Dendritic cell treated with granulocyte-macrophage colony-stimulating factor and Interleukin-4, amounts not matched to agents 40 ng/mL and 50 ng/mL, for 4 days (primary cell): ENCODE data around the gene CDH18.

Experiments used
- H3K27ac Mint-ChIP-seq: one replicate; pipeline ENCODE4 v1.8.0; 2022; ENCODE audit warnings: mild to moderate bottlenecking, mixed read lengths
- H3K27me3 Mint-ChIP-seq: one replicate; pipeline ENCODE4 v1.8.0; 2022; ENCODE audit warnings: mild to moderate bottlenecking, mixed read lengths
- H3K36me3 Mint-ChIP-seq: one replicate; pipeline ENCODE4 v1.8.0; 2022; ENCODE audit warnings: low read depth, mixed read lengths
- H3K4me1 Mint-ChIP-seq: one replicate; pipeline ENCODE4 v1.8.0; 2022; ENCODE audit warnings: low read depth, mixed read lengths
- H3K4me3 Mint-ChIP-seq: one replicate; pipeline ENCODE4 v1.8.0; 2022; ENCODE audit warnings: mild to moderate bottlenecking, moderate library complexity, mixed read lengths
- H3K9me3 Mint-ChIP-seq: one replicate; pipeline ENCODE4 v1.8.0; 2022; ENCODE audit warnings: mixed read lengths
- intact Hi-C: fragments of 100-400 bp; cut with micrococcal nuclease; formaldehyde crosslinking; loops from one replicate; pipeline ENCODE4 v1.15.0; 2022

Gene CDH18

GRCh38 chr5:19713740-19714139 is 274.3 kb downstream of the CDH18 start:
- Mint-ChIP-seq H3K4me3 (no peak overlapping the region), H3K27ac (no peak overlapping the region), H3K4me1 (no peaks in the 10 kb centered on the region), H3K36me3 (no peaks in the 10 kb centered on the region), H3K27me3 (no peaks in the 10 kb centered on the region), H3K9me3 (peaks cover 9% of the 10 kb centered on the region)
- intact Hi-C loops: no loop called here

- no peaks in the 10 kb centered on the region for H3K36me3 Mint-ChIP-seq
- no peak overlapping the region for H3K4me3 Mint-ChIP-seq
- H3K27ac Mint-ChIP-seq: no peak overlapping the region
- peaks cover 17% of the 10 kb centered on the region for H3K9me3 Mint-ChIP-seq
- no peaks in the 10 kb centered on the region for H3K4me1 Mint-ChIP-seq
- no peaks in the 10 kb centered on the region for H3K27me3 Mint-ChIP-seq
- intact Hi-C loops: no loop called here
Measured at GRCh38 chr5:19709403-19709802, 278.6 kb downstream of the CDH18 start.

GRCh38 chr5:19706776-19707175 is 281.2 kb downstream of the CDH18 start:
- Mint-ChIP-seq H3K9me3 (peaks cover 35% of the 10 kb centered on the region), H3K36me3 (no peaks in the 10 kb centered on the region)

DNA sequence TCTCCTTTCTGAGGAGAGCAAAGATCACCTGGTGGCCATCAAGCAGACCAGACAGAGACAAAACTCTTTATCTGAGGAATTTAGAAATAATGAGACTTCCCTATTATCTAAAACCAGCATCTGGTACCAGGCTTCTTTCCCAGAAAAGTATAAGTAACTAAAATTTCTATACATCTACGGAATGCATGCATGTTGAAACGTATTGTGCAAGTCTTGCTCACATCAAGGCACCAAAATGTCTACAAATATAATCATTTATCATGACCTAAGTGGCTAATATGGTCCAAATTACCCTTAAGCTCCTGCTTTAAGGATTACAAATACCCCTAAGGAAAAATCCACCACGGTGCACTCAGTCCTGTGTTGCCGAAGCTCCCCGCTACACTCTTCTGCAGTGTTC is 286.3 kb downstream of the CDH18 start:
- no peaks in the 10 kb centered on the region for H3K4me1 Mint-ChIP-seq
- H3K27me3 Mint-ChIP-seq: no peaks in the 10 kb centered on the region
- H3K9me3 Mint-ChIP-seq: peaks cover 21% of the 10 kb centered on the region
- no peaks in the 10 kb centered on the region for H3K36me3 Mint-ChIP-seq
- H3K27ac Mint-ChIP-seq: no peak overlapping the region
- H3K4me3 Mint-ChIP-seq: no peak overlapping the region
- intact Hi-C loops: no loop called here

More at GRCh38 chr5:19706776-19707175, 281.2 kb downstream of the CDH18 start:
- H3K4me1 Mint-ChIP-seq: no peaks in the 10 kb centered on the region
- intact Hi-C loops: no loop called here
- no peaks in the 10 kb centered on the region for H3K27me3 Mint-ChIP-seq
- no peak overlapping the region for H3K27ac Mint-ChIP-seq
- H3K4me3 Mint-ChIP-seq: no peak overlapping the region

DNA sequence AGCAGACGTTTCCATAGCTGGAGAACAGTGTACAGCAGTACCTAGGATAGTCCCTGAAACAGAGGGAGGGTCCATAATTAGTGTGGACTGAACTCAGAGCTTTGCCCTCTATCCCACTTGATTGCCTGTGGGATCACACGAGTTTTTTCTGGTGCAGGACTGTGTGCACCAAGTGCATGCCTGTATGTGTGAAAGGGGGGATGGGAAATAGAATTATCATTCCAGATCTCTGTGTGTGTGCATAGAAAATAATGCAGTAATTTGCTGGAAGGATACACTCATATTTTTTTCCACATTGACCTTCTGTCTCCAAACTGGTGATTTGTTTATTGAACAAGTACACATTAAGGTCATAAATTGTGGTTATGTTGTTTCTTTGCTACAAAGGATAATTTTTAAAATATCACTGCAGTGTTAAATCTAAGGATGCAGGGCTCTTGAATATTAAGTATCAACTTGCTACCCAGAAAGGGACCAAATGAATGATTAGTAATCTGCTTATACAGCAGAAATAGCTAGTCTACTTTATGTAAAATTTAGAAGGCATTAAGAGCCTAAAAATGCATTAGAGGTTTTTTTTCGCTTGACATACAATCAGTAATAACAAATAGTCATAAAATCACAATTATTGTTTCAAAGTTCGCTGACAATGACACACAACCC is 292.9 kb downstream of the CDH18 start:
- Mint-ChIP-seq H3K27ac (no peak overlapping the region), H3K9me3 (no peaks in the 10 kb centered on the region), H3K4me3 (no peak overlapping the region), H3K27me3 (no peaks in the 10 kb centered on the region), H3K4me1 (no peaks in the 10 kb centered on the region), H3K36me3 (no peaks in the 10 kb centered on the region)
- intact Hi-C loops: no loop called here

GRCh38 chr5:19690978-19691377 is 297.0 kb downstream of the CDH18 start:
- intact Hi-C loops: no loop called here
- peaks cover 30% of the 10 kb centered on the region for H3K9me3 Mint-ChIP-seq
- no peak overlapping the region for H3K4me3 Mint-ChIP-seq
- H3K27me3 Mint-ChIP-seq: no peaks in the 10 kb centered on the region
- no peak overlapping the region for H3K27ac Mint-ChIP-seq
- H3K36me3 Mint-ChIP-seq: no peaks in the 10 kb centered on the region
- H3K4me1 Mint-ChIP-seq: no peaks in the 10 kb centered on the region

DNA sequence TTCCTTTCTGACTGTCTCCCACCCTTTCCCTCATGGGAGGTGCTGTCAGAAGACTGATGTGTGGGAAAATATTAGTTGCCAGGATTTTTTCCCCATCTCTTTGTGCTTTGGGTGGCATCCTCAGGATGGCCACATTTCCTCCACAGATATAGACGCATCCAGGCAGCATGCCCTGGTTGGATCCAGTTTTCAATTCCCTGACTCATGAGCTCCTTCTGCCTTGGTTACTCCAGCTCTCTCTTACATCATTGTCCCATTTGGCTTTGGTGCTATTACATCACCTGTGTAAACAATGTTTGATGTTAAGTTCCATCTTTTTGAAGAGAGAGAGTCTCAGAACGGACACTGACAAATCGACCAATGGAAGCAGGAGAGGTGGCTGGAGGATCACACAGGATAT is 302.5 kb downstream of the CDH18 start:
- no peak overlapping the region for H3K27ac Mint-ChIP-seq
- no peak overlapping the region for H3K4me3 Mint-ChIP-seq
- no peaks in the 10 kb centered on the region for H3K36me3 Mint-ChIP-seq
- no peaks in the 10 kb centered on the region for H3K4me1 Mint-ChIP-seq
- intact Hi-C loops: no loop called here
- no peaks in the 10 kb centered on the region for H3K27me3 Mint-ChIP-seq
- peaks cover 47% of the 10 kb centered on the region for H3K9me3 Mint-ChIP-seq

DNA sequence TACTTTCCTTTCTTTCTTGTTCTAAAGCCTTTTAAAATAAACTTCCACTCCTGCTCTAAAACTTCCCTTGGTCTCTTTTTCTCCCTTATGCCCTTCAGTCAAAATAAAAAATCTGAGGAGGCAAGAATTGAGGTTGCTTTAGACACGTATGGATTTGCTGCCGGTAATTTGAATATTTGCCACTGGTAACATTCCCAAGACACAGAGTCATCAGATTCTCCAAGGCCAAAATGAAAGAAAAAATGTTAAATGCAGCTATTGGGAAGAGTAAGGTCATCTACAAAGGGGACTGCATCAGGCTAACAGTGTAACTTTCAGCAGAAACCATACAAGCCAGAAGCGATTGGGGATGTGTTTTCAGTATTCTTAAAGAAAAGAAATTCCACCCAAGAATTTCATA is 311.1 kb downstream of the CDH18 start:
- Mint-ChIP-seq H3K4me1 (no peaks in the 10 kb centered on the region), H3K27ac (no peak overlapping the region), H3K36me3 (no peaks in the 10 kb centered on the region), H3K4me3 (no peak overlapping the region), H3K27me3 (no peaks in the 10 kb centered on the region), H3K9me3 (peaks cover 43% of the 10 kb centered on the region)
- intact Hi-C loops: no loop called here

DNA sequence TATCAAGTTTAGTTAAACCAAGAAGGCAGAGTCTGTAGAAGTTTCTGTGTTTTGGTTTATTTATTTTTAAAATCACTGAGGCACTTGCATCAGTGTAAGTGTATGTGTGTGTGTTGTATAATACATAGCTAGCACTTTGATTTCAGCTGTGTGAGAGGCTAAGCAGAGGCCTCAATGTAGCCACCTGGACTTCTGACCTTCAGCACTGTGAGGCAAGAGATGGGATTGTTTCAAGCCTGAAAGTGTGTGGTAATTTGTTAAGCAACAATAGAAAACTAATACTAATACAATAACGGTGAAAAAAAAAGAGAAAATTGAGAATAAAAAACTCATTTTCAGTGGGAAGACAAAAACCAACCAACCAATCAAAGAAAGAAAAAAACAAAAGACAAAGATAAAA is 327.3 kb downstream of the CDH18 start:
- H3K36me3 Mint-ChIP-seq: no peaks in the 10 kb centered on the region
- no peak overlapping the region for H3K4me3 Mint-ChIP-seq
- no peak overlapping the region for H3K27ac Mint-ChIP-seq

DNA sequence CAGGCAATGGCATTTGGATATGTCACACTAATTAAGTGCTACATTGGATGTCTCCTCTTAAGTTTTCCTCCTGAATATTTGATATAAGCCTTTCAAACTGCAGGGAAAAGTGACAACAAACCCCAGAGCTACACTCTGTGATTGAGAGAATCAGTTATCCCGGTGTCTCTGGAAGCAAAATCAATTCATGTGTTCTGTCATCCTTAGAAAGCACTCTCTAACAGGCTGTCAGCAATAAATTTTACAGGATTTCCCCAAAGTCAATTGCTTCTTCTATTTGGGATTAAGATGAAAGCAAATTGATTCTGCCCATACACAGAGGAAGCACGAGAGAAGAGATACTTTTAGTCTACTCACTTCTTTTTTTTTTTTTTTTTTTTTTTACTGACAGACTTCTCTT is 332.4 kb downstream of the CDH18 start:
- Mint-ChIP-seq H3K9me3 (no peaks in the 10 kb centered on the region), H3K27me3 (no peaks in the 10 kb centered on the region), H3K4me3 (no peak overlapping the region), H3K27ac (no peak overlapping the region), H3K36me3 (no peaks in the 10 kb centered on the region), H3K4me1 (no peaks in the 10 kb centered on the region)
- intact Hi-C loops: no loop called here

More for the DNA sequence above, 327.3 kb downstream of the CDH18 start:
- intact Hi-C loops: no loop called here
- H3K27me3 Mint-ChIP-seq: no peaks in the 10 kb centered on the region
- H3K9me3 Mint-ChIP-seq: no peaks in the 10 kb centered on the region
- no peaks in the 10 kb centered on the region for H3K4me1 Mint-ChIP-seq

GRCh38 chr5:19638461-19638860 is 349.5 kb downstream of the CDH18 start:
- Mint-ChIP-seq H3K36me3 (no peaks in the 10 kb centered on the region), H3K4me1 (no peaks in the 10 kb centered on the region), H3K27me3 (no peaks in the 10 kb centered on the region), H3K9me3 (no peaks in the 10 kb centered on the region), H3K27ac (no peak overlapping the region), H3K4me3 (no peak overlapping the region)
- intact Hi-C loops: no loop called here

- intact Hi-C loops: no loop called here
- Mint-ChIP-seq H3K9me3 (peaks cover 16% of the 10 kb centered on the region), H3K27ac (no peak overlapping the region), H3K4me1 (no peaks in the 10 kb centered on the region), H3K27me3 (no peaks in the 10 kb centered on the region), H3K4me3 (no peak overlapping the region), H3K36me3 (no peaks in the 10 kb centered on the region)
Measured at GRCh38 chr5:19630876-19631275, 357.1 kb downstream of the CDH18 start.

DNA sequence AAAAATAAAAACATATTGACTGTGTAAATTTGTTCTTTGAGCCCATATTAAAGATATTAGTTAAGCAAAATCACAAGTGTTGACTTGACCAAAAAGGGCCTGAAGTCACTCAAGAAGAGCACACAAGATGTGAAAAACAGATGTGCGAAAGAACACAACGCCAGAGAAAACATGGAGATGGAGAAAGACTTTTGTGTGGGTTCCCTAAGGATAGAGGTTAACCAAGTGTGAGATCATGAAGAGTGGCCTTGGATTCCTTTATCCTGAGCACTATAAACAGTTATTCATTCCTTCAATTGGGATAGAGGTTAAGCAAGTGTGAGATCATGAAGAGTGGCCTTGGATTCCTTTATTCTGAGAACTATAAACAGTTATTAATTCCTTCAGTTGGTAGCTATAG is 361.8 kb downstream of the CDH18 start:
- Mint-ChIP-seq H3K4me1 (no peaks in the 10 kb centered on the region), H3K27me3 (no peaks in the 10 kb centered on the region), H3K4me3 (no peak overlapping the region), H3K9me3 (peaks cover 9% of the 10 kb centered on the region), H3K27ac (no peak overlapping the region), H3K36me3 (no peaks in the 10 kb centered on the region)
- intact Hi-C loops: no loop called here

- Mint-ChIP-seq H3K4me3 (no peak overlapping the region), H3K27me3 (no peaks in the 10 kb centered on the region), H3K4me1 (no peaks in the 10 kb centered on the region), H3K36me3 (no peaks in the 10 kb centered on the region), H3K9me3 (peaks cover 9% of the 10 kb centered on the region), H3K27ac (no peak overlapping the region)
- intact Hi-C loops: no loop called here
Measured at GRCh38 chr5:19625562-19625961, 362.4 kb downstream of the CDH18 start.

GRCh38 chr5:19619571-19619970 is 368.4 kb downstream of the CDH18 start:
- no peaks in the 10 kb centered on the region for H3K4me1 Mint-ChIP-seq
- no peaks in the 10 kb centered on the region for H3K9me3 Mint-ChIP-seq
- H3K27ac Mint-ChIP-seq: no peak overlapping the region
- no peak overlapping the region for H3K4me3 Mint-ChIP-seq
- no peaks in the 10 kb centered on the region for H3K36me3 Mint-ChIP-seq
- intact Hi-C loops: no loop called here
- no peaks in the 10 kb centered on the region for H3K27me3 Mint-ChIP-seq
